HL-60/S4 treated with retinoic acid at 250 ng/mL for 4 days and 3 days (cell line): ENCODE results near the gene MYH11.

Source experiments
- in situ Hi-C: fragments of 300-500 bp; cut with MboI; formaldehyde crosslinking; loops from 2 replicates; pipeline ENCODE4 v1.7.0; 2022; ENCODE audit warnings: low sequenced_read_pairs

Gene MYH11

DNA sequence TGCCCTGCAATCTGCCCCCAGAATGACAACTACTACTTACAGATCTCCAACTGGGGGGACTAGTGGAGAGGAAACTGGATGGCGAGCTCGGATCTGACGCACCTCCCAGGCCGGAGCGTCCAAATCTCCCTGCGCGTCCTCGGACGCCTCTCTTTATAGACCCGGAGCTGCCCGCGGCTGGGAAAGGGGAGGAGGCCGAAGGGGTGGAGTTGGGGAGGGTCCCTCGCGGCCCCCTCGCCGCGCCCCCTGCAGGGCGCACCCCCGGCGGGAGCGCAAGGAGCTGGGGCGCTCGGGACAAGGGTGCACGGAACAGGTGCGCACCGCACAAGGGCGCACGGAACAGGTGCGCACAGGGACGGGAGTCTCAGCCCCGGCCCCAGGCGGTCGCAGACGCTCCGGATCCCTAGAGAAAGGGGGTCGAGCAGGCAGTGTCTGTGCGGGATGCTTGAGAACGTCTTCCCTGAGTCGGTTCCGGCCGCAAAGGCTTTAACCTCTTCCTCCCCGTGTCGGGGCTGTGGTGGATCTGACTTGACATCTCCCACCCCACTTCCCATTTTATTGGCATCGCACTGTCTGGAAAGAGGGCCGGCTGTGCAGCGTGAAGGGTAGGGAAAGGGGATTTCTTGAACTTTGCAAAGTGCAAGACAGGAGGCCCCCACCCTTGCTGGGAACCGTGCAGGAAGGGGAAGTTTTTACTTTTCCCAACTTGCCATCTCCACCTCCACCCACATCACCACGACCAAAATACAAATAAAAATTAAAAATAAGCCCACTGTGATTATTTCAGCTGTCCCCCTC lies at the start of gene MYH11:
MYH11 (minus strand) TSS at position 128 of the 798 bp plus-strand sequence. CDS start 18,776 bp downstream, outside the sequence.
- in situ Hi-C loops: no loop called here

DNA sequence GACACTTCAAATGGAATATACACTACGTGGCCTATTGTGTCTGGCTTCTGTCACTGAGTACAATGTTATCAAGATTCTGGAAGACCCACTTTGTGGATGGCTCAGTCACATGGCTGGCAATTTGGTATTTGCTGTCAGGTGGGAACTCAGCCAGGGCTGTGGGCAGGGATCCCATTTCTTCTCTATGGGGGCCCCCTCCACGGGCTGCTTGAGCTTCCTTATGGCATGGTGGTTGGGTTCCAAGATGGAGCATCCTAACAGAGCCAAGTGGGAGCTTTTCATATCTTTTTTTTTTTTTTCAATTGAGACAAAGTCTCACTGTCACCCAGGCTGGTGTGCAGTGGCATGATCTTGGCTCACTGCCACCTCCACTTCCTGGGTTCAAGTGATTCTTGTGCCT lies 49.6 kb upstream of the MYH11 start:
- in situ Hi-C loops: no loop called here

DNA sequence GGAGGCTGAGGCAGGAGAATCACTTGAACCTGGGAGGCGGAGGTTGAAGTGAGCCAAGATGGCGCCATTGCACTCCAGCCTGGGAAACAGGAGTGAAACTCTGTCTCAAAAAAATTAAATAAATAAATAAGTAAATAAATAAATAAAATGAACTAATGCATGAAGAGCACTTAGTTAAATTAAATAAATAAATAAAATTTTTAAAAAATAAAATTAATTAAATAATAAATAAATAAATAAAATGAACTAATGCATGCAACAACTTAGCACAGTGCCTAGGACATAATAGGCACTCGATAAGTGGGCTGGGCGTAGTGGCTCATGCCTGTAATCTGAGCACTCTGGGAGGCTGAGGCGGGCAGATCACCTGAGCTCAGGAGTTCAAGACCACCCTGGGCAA lies 47.1 kb upstream of the MYH11 start:
- in situ Hi-C loops: no loop called here

DNA sequence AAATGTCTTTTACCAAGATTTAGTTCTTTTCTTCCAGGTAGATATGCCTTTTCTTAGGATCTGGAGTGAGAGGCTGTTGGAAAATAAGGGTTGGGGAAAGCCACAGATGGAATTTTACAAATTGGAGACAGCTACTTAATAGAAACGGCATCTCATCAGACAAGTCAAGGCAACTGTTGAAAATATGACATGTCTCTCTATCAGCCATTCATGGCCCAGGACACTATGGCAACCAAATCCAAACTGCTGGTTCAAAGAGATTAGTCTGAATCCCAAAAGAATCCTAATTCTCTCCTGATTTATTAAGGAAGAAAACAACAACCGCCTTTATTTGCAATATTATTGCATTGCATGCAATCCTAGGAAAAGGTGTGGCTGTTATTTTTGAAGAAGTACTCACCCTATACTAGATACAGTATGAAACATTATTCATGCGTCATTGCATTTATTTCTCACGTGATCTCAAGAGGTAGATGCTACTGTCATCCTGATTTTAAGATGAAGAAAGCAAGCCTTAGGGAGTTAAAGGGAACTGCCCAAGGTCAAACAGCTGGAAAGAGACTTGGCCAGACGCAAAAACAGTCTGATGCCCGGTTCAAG lies 44.2 kb upstream of the MYH11 start:
- in situ Hi-C loops: no loop called here

DNA sequence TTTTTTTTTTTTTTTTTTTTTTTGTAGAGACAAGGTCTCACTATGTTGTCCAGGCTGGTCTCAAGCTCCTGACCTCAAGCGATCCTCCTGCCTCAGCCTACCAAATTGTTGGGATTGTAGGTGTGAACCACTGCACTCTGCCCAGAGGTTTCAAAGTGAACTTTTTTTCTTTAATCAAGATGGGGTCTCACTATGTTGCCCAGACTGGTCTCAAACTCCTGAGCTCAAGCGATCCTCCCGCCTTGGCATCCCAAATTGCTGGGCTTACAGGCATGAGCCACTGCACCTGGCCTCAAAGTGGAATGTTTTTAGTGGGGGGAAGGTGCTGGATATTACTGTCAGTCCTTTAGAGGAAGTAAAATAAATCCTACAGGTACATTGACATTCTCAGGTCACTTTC lies 43.5 kb upstream of the MYH11 start:
- in situ Hi-C loops: no loop called here

DNA sequence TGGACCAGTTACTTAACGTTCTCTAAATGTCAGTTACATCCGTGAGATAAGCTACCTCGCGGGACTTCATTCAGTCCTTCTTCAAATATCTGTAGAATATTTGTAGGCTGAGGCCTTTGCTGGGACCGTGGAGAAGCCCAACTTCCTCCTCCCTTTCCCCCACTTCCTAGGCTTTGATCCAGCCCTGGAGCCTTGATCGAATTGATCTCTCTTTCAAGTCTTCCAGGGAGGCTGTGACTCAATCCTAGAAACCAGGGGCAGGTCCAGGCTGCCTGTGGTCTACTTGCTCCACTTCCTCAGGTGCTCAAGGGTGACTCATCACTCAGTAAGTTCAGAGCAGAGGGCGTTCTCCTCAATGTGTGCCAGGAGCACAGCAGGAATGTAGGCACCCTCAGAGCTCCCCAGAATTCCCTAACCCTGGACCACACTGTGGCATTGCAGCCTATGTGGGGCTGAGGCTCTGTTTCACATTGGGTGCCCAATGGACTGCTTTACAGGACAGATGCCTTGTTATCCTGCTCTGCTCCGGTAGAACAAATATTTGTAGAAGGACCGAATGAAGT lies 42.8 kb upstream of the MYH11 start:
- in situ Hi-C loops: no loop called here

DNA sequence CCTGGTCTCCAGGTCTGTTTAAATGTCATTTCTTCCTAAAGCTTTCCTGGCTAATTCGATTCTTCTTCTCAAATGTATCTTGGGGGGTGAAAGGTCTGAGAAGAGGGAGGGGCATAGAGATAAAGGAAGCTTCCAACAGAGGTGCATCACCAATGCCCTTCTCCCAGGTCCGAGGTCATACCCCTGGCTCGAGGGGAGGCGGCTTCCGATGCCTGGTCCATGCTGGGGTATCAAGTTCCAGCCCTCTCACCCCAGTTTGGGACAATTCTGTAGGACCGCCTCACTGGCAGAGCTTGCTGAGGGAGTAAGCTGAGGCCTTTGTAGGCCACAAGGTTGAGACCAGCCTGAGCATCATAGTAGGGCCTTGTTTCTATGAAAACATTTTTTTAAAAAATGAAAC lies 41.8 kb upstream of the MYH11 start:
- in situ Hi-C loops: no loop called here

DNA sequence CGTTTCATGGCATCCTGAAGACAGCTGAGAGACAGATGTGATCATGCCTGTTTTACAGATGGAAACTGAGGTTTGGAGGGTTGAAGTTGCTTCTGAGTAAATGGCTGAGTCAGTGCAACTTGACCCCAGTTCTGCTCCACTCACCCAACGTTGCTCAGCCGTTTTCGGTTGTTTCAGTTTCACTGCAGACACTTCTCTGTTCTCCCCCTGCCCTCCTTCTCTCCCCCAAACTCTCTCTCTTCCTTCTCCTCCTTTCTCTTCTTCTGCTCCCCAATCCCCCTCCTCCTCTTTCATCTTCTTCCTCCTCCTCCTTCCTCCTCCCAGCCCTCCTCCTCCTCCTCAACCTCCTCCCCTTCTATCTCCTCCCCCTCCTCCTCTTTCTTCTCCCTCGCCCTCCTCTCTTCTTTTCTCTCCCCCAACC lies 41.0 kb upstream of the MYH11 start:
- in situ Hi-C loops: no loop called here

DNA sequence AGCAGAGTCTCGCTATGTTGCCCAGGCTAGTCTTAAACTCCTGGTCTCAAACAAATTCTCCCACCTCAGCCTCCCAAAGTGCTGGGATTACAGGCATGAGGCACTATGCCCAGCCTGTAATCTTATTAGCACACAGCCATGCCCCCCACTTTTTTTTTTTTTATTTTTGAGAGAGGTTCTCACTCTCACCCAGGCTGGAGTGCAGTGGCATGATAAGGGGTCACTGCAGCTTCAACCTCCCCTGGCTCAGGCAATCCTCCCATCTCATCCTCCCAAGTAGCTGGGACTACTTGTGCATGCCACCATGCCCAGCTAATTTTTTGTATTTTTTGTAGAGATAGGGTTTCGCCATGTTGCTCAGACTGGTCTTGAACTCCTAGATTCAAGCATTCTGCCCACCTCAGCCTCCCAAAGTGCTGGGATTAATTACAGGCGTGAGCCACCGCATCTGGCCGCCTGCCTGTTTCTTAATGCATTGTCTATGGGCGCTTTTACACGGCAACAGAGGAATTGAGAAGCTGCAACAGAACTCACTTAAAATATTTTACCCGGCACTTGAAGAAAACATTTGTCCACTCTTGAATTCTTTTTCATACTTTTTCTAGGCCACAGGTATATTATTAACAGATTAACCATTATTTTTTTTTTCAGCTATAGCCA lies 40.4 kb upstream of the MYH11 start:
- in situ Hi-C loops: no loop called here

DNA sequence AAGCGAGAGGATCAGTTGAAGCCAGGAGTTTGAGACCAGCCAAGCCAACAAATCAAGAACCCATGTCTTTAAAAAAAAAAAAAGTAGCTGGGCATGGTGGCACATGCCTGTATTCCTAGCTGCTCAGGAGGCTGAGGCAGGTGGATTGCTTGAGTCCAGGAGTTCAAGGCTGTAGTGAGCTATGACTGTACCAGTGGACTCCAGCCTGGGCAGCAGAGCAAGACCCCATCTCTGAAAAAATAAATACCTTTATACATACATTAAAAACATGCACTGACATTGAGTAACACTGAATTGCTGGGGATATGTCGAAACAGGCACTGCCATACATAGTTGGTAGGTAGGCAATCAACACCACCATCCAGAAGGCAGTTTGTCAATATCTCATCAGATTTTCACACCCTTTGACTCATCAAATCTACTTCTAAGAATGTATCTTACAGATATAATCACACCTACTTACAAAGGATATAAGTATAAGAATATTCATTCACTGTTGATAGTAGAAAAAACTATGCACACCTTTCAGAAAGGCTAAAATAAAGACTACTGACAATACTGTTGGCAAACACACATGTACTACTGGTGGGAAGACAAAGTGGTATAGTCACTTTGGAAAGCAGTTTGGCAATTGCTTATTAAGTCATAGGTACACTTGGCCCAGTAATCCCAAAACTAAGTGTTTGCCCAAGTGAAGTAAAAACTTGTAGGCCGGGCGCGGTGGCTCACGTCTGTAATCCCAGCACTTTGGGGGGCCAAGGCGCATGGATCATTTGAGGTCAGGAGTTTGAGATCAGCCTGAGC lies 37.9 kb upstream of the MYH11 start:
- in situ Hi-C loops: no loop called here

DNA sequence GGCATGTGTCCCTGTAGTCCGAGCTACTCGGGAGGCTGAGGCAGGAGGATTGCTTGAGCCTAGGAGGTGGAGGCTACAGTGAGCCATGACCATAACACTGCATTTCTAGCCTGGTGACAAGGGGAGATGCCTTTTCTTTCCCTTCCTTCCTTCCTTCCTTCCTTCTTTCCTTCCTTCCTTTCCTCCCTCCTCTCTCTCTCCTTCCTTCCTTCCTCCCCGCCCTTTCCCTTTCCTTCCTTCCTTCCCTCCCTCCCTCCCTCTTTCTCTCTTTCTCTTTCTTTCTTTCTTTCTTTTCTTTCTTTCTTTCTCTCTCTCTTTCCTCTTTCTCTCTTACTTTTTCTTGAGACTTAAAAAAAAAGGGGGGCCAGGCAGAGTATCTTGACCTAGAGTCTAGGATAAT lies 34.7 kb upstream of the MYH11 start:
- in situ Hi-C loops: no loop called here

DNA sequence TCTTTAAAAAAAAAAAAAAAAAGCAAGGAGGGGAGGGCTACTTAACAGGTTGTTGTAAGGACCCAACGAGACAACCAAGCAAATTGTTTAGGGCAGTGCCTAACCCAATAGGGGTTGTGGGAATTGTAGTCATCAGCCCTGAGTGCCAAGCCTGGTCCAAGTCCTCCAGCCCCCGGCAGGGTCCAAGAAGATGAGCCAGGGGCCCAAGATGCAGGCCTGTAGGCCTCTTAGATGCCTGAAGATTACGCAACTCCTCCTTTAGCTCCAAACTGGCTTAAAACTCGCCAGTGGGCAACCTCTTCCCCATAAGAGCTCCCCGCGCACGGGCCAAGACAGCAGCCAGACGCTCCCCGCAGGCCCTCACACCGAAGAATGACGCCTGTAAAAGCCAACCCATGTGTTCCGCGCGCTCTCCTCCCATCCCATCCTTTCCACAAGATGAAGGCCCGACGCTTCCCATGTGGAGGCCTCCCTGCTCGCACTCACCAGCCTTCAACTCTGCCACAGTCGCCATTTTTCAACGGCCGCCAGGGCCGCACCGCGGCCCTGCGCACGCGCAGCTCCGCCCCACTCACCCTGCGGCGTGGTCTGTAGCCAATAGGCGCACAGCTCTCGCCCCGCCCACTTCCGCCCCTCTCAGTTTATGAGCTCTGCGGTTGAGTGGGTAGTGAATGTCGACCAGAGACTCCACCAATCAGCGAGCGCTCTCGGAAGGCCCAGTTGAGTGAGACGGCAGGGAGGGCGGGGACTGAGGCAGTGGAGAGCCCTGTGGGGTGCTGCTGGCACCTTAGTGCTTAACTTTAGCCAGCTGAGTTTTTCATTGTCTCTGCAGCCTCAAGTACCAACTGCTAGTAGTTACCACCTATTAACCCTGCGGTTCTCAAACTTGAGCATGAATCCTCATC lies 31.5 kb upstream of the MYH11 start, which contains the start of gene CEP20:
CEP20 (minus strand) TSS at position 532 of the 905 bp plus-strand sequence; CDS start at position 514, 18 bp downstream.
- in situ Hi-C loops: no loop called here

DNA sequence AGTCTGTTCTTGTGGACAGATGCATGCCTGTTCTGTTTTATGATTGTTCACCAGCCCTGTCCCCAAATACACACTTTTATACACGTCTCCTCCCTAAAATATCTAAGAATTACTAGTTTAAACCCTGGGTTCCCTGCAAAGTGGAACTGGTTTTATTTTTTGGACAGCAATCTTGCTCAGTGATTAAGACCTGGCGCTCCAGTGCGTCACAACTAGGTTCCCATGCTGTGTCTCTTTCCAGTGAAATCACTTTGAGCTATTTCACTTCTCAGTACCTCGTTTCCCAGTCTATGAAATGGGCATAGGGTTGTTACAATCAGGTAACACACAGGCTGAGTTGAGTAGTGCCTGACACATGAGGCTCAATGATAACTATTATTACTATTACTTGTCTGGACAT lies 30.5 kb upstream of the MYH11 start:
- in situ Hi-C loops: no loop called here

DNA sequence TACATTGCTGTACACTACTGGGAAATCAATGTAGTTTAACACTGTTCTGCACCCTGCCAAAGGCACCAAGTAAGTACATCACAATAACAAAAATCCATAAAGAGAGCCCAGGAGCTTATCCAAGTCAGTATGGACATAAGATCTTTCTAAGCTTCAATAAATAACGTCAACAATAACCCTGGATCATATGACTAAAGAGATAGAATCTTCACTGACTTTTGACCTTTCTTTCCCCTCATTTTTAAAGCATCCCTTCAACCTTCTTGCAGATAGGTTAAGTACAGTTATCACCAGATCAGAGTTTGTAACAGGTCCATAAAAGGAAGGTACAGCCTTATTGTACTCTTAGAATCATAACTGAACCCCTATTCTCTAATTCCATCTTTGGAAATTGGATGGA lies 29.2 kb upstream of the MYH11 start:
- in situ Hi-C loops: no loop called here

DNA sequence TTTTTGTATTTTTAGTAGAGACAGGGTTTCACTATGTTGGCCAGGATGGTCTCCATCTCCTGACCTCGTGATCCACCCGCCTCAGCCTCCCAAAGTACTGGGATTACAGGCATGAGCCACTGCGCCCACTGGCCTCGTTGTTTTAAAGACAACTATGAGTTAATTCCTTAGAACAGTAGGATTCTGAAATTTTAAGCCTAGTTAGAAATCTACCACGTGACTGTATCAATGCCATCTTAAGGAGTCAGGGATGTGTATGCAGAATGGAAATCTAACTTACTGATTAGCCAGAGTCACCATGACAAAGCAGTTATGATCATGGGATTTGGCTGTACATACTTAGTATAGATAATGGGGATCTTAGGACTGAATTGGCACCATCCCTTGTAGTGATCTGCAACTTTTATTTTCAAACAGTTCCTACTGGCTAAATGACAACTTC lies 28.8 kb upstream of the MYH11 start:
- in situ Hi-C loops: no loop called here

DNA sequence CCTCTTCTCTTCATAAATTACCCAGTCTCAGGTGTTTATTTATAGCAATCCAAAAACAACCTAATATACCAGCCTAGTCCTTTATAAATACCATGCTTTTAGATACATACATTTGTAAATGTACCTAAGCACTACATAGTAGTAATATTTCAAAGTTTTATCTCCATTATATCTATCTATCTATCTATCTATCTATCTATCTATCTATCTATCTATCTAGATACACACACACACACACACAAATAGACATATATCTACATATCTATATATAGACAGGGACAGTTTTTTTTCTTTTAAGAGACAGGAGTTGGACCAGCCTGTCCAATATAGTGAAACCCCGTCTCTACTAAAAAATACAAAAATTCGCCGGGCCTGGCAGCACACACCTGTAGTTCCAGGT lies 25.7 kb upstream of the MYH11 start:
- in situ Hi-C loops: no loop called here

DNA sequence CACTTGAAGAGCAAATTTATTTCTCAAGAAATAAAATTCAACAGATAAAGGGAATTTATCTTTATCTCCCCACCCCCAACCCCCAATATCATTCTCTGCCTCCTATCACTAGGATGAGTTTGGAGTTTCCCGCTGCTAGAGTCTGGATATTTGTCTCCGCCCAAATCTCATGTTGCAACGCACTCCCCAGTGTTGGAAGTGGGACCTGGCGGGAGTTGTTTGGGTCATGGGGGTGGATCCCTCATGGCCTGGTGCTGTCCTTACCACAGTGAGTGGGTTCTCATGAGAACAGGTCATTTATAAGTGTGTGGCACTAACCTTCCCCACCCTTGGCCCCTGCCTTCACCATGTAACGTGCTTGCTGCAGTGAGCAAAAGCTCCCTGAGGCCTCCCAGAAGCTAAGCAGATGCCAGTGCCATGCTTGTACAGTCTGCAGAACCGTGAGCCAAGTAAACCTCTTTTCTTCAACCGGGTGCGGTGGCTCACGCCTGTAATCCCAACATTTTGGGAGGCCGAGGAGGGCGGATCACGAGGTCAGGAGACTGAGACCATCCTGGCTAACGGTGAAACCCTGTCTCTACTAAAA lies 25.1 kb upstream of the MYH11 start:
- in situ Hi-C loops: no loop called here

DNA sequence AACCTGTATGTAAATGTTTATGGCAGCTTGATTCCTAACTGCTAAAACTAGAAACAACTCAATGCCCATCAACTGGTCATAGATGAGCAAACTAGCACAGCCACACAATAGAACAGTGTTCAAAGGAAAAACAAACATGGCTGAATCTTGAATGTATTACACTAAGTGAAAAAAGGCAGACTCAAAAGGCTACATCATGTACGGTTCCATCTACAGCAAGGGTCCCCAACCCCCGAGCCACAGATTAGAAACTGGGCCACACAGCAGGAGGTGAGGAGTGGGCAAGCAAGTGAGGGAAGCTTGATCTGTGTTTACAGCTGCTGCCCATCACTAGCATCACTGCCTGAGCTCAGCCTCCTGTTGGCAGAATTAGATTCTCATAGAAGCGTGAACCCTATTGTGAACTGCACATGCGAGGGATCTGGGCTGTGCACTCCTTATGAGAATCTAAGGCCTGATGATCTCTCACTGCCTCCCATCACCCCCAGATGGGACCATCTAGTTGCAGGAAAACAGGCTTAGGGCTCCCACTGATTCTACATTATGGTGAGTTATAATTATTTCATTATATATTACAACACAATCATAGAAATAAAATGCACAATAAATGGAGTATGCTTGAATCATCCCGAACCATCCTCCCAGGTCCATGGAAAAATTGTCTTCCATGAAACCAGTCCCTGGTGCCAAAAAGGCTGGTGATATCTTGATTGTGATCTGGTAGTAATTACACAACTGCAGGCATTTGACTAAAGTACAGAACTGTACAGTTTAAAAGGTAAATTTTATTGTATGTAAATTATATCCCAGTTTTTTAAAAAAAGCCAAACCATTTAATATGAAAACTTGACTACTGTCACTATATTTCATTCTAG lies 23.8 kb upstream of the MYH11 start:
- in situ Hi-C loops: no loop called here
